HG02981 (cell line): ENCODE data around the gene RETREG1.
"Not testable (repeated sequence)": the region's sequence is repeated elsewhere in the genome, so short reads cannot be mapped to it uniquely, and the experiment has no call there.

Experiments used
- ATAC-seq: cut with Tn5 transposase; IDR thresholded peaks from one replicate; pipeline ENCODE4 v1.9.1; 2021; ENCODE audit warnings: mild to moderate bottlenecking, moderate library complexity; ENCODE audit not compliant: unreplicated experiment

RETREG1 gene

DNA sequence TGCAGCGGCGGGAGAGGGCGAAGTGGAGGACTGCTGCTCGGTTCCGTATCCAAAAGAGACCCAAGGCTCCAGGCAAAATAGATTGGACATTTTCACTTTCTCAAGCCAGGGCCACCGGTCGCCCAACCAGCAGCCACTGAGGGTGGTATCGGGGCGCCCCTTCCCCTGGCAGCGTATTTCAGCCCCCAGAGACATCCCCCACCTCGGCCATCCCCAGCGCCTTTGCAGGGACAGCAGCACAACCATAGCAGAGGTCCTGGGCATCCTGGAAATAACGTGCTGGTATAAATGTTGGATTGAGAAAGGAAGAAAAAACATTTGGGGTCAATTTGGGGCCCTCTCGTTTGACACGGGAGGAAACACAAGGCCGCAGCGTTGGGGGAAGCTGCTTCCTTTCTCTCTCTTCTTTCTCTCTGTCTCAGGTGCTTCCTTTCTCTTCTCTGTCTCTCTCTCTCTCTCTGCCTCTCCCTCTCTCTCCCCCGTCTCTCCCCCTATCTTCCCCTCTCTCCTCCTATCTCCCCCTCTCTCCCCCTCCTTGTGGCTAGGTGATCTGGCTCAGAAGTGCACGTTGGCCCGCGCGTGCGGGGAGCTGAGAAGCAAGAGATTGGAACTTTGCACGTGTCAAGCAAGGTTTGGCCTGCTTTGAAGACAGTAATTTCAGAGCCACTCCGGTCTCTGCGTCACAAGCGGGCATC, 624 bp upstream of the RETREG1 start:
- ATAC-seq: no peak

- ATAC-seq: no peak
Observed at GRCh38 chr5:16615741-16616535, 859 bp downstream of the RETREG1 start.

DNA sequence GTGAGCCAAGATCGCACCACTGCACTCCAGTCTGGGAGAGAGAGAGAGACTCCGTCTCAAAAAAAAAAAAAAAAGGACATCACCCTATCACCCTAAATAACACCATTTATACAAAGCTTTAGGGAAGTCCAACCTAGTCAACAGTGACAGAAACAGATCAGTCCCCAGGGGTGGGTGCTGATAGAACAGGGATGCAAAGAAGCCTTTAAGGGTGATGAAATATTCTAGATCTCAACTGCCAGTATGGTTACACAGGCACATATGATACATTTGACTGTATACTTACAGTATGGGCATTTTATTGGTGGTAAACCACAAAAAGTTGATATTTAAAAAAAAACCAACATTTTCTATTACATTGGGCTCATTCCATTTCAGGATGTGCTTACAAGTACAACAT, 4.8 kb downstream of the RETREG1 start:
- no peak for ATAC-seq

DNA sequence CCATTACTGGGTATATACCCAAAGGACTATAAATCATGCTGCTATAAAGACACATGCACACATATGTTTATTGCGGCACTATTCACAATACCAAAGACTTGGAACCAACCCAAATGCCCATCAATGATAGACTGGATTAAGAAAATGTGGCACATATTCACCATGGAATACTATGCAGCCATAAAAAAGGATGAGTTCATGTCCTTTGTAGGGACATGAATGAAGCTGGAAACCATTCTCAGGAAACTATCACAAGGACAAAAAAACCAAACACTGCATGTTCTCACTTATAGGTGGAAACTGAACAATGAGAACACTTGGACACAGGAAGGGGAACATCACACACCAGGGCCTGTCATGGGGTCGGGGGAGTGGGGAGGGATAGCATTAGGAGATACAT, 5.9 kb downstream of the RETREG1 start:
- not testable (repeated sequence) for ATAC-seq

DNA sequence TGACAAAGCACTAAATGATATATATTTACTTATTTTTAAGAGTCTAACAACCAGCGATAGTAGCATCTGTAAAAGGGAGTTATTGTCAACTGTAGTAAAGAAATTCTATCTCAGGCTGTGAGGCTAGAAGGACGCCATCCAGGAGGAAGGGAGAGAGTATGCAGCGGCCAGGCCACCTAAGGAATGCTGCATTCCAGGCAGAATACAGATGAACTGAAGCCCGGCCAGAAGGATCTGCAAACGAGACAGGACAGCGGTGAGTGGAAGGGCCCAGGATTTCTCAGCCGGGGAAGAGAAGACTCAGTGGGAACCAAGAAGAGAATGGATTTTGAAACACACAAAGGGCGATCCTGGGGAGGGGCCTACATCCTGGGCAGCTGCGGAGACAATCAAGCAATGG, 7.4 kb downstream of the RETREG1 start:
- ATAC-seq: no peak

- ATAC-seq: no peak
Observed at GRCh38 chr5:16606628-16607027, 10.2 kb downstream of the RETREG1 start.

DNA sequence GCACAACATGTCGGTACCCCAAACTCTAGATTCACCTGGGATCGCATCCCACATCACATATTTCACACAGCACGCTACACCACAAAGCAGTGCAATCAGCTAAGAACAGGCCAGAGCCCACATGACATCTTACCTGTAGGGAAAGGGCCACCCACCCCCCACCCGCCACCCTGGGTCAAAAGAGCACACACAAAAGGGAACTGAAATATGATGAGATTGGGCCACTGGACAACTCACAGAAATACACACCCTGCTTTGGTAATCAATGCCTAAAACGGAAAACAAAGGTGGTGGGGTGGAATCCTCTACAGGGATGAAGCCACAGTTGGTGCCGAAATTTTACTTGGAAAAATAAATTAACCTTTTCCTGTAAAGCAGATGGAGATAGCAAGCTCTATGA, 13.1 kb downstream of the RETREG1 start:
- ATAC-seq: no peak

GRCh38 chr5:16603295-16603694, 13.5 kb downstream of the RETREG1 start:
- no peak for ATAC-seq

- no peak for ATAC-seq
Observed at GRCh38 chr5:16602182-16602581, 14.6 kb downstream of the RETREG1 start.

- no peak for ATAC-seq
Observed at GRCh38 chr5:16600946-16601345, 15.9 kb downstream of the RETREG1 start.

- ATAC-seq: no peak
Observed at GRCh38 chr5:16600397-16600796, 16.4 kb downstream of the RETREG1 start.

DNA sequence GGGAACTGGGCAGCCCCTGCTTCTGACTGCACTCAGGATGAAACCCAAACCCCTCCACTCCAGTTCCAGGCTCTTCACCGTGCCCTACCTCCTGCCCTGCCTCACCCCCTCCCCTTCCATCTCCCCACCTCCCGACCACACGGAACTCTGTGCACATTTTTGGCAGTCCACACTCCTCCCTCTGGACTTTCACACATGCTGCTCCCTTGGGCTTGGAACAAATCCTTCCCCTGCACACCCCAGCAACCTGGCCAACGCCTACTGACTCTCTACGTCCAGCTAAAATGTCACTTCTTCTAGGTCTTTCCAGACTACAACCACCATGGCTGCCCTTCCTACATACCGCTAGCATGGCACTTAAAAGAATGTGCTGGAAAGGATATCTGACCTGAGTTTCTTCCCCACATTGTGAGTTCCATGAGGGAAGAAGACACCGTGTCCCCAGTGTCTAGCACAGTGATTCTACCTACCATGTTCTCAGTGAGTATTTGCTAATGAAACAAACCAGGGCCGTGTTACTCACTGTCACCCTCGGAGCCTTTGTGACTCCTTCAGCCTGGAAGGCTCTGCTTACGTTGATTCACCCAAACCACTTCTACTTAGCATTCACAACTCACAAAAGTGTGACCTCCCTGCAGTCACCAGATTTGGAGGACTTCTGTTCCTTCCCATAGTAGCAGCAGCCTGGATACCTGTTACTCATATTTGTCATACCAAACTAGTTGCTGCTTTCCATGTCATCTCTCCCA, 18.7 kb downstream of the RETREG1 start:
- ATAC-seq: no peak

DNA sequence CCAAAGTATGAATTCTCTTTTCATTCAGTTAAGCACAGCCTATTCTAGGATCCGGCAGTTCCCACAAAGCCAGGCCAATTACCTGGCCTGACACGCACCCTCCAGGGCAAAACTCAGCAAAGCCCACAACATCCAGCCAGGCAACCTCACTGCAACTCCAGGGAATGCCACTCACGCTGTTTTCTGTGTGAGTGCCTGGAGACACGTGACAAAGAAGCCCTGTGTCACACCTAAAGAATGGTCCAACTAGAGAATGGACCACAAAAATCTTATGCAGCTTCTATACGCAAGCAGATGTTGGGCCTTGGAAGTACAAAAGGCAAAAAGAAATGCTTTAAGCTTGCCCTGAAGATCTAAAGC, 20.2 kb downstream of the RETREG1 start:
- no peak for ATAC-seq

GRCh38 chr5:16595881-16596580, 20.8 kb downstream of the RETREG1 start:
- ATAC-seq: no peak

GRCh38 chr5:16593628-16594027, 23.2 kb downstream of the RETREG1 start:
- ATAC-seq: no peak

GRCh38 chr5:16593013-16593412, 23.8 kb downstream of the RETREG1 start:
- no peak for ATAC-seq

GRCh38 chr5:16592255-16592654, 24.5 kb downstream of the RETREG1 start:
- ATAC-seq: no peak

GRCh38 chr5:16590685-16591084, 26.1 kb downstream of the RETREG1 start:
- ATAC-seq: no peak

GRCh38 chr5:16589658-16590057, 27.1 kb downstream of the RETREG1 start:
- no peak for ATAC-seq

DNA sequence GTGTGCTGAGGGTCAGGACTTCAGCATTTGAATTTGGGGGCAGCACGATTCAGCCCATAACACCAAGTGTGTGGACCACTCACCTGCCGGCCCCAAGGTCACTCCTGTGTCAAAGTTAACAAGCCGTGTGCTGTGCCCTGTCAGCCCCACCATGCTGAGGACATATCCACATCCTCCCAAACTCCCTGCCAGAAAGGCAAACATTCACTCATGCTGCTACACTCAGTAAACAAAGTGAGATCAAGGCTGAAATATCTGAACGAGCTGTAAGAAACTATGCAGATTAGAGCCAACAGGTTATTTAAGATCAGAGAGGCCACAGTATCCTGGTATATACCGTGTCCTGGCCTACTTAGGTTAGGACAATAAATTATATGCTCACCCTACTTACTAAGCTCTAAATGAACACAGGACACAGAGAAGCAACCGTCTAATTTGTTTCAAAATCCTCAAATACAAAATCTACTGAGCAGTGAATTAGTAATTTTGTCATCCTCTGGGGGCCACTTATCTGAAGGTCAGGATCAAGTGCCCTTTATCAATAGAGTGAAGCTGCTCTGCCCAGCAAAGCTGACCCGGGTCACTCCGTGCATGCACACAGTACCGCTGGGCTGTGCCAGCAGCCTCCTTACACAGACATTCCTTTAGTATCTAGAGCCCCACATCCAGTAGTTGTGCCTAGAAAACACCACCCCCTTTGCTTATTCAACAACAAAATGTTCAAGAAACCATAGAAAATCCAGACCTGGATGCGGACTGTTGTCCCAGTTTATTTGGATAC, 28.2 kb downstream of the RETREG1 start:
- ATAC-seq: no peak
